GM12864 (cell line): ENCODE data around the gene PCDHGB1.
"Not testable (repeated sequence)": the region's sequence is repeated elsewhere in the genome, so short reads cannot be mapped to it uniquely, and the experiment has no call there.

Experiments used
- DNase-seq: peaks from one replicate; pipeline ENCODE4 v3.0.0-alpha.2; 2011; ENCODE audit warnings: low read depth
- H3K4me3 ChIP-seq: 2 replicates; pipeline ENCODE4 v1.5.1; 2011; ENCODE audit warnings: mild to moderate bottlenecking, low read depth, low read length, control low read depth
- TF ChIP-seq, protein P1 (sequence below): IDR thresholded peaks from 2 replicates; pipeline ENCODE4 v1.5.1; 2011; ENCODE audit warnings: low read depth, mild to moderate bottlenecking, moderate library complexity, low read length, control low read depth, inconsistent platforms; ENCODE audit errors: missing control alignments

The PCDHGB1 gene

DNA sequence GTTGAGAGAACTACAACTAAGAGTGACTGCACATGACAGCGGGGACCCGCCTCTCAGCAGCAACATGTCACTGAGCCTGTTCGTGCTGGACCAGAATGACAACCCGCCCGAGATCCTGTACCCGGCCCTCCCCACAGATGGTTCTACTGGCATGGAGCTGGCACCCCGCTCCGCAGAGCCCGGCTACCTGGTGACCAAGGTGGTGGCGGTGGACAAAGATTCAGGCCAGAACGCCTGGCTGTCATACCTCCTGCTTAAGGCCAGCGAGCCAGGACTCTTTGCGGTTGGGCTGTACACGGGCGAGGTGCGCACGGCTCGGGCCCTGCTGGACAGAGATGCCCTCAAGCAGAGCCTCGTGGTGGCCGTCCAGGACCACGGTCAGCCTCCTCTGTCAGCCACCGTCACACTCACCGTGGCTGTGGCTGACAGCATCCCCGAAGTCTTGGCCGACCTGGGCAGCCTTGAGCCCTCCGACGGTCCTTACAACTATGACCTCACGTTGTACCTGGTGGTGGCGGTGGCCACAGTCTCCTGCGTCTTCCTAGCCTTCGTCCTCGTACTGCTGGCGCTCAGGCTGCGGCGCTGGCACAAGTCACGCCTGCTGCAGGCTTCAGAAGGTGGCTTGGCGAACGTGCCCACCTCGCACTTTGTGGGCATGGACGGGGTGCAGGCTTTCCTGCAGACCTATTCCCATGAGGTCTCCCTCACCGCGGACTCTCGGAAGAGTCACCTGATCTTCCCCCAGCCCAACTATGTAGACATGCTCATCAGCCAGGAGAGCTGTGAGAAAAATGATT lies 34.8 kb downstream of the PCDHGB1 start:
- no peak for DNase-seq
- TF ChIP-seq, protein P1, sequence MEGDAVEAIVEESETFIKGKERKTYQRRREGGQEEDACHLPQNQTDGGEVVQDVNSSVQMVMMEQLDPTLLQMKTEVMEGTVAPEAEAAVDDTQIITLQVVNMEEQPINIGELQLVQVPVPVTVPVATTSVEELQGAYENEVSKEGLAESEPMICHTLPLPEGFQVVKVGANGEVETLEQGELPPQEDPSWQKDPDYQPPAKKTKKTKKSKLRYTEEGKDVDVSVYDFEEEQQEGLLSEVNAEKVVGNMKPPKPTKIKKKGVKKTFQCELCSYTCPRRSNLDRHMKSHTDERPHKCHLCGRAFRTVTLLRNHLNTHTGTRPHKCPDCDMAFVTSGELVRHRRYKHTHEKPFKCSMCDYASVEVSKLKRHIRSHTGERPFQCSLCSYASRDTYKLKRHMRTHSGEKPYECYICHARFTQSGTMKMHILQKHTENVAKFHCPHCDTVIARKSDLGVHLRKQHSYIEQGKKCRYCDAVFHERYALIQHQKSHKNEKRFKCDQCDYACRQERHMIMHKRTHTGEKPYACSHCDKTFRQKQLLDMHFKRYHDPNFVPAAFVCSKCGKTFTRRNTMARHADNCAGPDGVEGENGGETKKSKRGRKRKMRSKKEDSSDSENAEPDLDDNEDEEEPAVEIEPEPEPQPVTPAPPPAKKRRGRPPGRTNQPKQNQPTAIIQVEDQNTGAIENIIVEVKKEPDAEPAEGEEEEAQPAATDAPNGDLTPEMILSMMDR, result no peak
- H3K4me3 ChIP-seq, result no peak overlapping the region

DNA sequence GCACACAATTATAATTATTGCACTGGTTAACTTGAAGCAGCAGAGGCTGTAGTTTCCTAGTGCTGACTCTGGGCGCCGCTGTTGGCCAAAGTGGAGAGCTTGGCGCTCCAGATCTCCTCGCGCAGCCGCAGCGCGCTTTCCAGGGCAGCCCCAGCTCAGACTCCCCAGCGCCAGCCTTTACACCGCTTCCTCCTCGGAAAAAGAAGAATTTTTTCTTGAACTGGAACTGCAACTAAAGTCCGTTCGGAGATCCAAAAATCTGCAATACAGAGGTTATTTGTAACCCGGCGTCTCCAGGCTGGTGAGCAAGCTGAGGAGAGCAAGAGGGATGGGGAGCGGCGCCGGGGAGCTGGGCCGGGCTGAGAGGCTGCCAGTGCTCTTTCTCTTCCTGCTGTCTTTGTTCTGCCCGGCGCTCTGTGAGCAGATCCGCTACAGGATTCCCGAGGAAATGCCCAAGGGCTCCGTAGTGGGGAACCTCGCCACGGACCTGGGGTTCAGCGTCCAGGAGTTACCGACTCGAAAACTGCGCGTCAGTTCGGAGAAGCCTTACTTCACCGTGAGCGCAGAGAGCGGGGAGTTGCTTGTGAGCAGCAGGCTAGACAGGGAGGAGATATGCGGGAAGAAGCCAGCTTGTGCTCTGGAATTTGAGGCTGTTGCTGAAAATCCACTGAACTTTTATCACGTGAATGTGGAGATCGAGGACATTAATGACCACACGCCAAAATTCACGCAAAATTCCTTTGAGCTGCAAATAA lies 37.8 kb downstream of the PCDHGB1 start, which contains the start of gene PCDHGB4:
PCDHGB4 (plus strand) TSS at position 142 of the 755 bp plus-strand sequence; CDS start at position 329, 187 bp downstream.
- DNase-seq, H3K4me3 ChIP-seq: not testable (repeated sequence)

DNA sequence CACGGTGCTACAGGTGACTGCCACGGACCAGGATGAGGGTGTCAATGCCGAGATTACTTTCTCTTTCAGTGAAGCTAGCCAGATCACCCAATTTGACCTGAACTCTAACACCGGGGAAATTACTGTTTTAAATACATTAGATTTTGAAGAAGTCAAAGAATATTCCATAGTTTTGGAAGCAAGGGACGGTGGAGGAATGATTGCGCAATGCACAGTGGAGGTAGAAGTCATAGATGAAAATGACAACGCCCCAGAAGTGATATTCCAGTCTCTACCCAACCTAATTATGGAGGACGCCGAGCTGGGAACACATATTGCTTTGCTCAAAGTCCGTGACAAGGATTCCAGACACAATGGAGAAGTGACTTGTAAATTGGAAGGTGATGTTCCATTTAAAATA lies 38.8 kb downstream of the PCDHGB1 start:
- DNase-seq, result no peak
- H3K4me3 ChIP-seq, result no peak overlapping the region
- TF ChIP-seq, protein P1, result no peak

DNA sequence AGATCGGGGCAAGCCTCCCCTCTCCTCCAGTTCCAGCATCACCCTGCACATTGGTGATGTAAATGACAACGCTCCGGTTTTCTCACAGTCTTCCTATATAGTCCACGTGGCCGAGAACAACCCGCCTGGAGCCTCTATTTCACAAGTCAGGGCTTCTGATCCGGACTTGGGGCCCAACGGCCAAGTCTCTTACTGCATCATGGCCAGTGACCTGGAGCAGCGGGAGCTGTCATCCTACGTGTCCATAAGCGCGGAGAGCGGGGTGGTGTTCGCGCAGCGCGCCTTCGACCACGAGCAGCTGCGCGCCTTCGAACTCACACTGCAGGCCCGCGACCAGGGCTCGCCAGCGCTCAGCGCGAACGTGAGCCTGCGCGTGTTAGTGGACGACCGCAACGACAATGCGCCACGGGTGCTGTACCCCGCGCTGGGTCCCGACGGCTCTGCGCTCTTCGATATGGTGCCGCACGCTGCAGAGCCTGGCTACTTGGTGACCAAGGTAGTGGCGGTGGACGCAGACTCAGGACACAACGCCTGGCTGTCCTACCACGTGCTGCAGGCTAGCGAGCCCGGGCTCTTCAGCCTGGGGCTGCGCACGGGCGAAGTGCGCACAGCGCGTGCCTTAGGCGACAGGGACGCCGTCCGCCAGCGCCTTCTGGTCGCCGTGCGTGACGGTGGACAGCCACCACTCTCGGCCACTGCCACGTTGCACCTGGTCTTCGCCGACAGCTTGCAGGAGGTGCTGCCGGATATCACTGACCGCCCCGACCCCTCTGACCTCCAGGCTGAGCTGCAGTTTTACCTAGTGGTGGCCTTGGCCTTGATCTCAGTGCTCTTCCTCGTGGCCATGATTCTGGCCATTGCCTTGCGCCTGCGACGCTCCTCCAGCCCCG lies 39.5 kb downstream of the PCDHGB1 start:
- DNase-seq, result no peak
- no peak overlapping the region for H3K4me3 ChIP-seq
- TF ChIP-seq, protein P1, result no peak

DNA sequence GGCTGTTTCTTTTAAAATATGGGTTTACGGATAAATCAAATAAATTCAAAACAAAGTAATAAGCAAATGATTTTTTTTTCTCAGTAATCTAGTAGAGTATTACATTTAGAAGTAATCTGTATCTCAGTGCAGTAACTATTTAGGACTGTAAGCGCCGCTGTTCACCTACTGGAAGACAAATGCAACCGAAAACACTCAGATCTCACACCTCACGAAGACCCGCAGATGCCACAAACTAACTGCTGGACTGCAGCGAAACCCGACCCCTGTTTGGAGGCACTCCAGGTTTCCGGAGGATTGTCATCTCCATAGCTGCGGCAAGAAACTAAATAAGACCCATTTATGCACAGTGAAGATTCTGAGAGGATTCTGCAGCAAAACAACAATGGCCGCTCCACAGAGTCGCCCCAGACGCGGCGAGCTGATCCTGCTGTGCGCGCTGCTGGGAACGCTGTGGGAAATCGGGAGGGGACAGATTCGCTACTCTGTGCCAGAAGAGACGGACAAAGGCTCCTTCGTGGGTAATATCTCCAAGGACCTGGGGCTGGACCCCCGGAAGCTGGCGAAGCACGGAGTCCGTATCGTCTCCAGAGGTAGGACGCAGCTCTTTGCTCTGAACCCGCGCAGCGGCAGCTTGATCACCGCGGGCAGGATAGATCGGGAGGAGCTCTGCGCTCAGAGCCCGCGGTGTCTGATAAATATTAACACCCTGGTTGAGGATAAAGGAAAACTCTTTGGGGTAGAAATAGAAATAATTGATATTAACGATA lies 42.7 kb downstream of the PCDHGB1 start, which contains the start of gene PCDHGA8:
PCDHGA8 (plus strand) TSS at position 205 of the 770 bp plus-strand sequence; CDS start at position 386, 181 bp downstream.
- no peak for DNase-seq

DNA sequence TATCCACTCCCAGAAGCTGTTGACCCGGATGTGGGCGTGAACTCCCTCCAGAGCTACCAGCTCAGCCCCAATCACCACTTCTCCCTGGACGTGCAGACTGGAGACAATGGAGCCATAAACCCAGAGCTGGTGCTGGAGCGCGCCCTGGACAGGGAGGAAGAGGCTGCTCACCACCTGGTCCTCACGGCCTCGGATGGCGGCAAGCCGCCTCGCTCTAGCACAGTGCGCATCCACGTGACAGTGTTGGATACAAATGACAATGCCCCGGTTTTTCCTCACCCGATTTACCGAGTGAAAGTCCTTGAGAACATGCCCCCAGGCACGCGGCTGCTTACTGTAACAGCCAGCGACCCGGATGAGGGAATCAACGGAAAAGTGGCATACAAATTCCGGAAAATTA lies 43.4 kb downstream of the PCDHGB1 start:
- DNase-seq, result no peak
- H3K4me3 ChIP-seq, result no peak overlapping the region
- TF ChIP-seq, protein P1, result no peak

More for the DNA sequence above, 42.7 kb downstream of the PCDHGB1 start, which contains the start of gene PCDHGA8:
- H3K4me3 ChIP-seq, result no peak within 1 kb of the TSS
- TF ChIP-seq, protein P1, result peak; percentile 9

DNA sequence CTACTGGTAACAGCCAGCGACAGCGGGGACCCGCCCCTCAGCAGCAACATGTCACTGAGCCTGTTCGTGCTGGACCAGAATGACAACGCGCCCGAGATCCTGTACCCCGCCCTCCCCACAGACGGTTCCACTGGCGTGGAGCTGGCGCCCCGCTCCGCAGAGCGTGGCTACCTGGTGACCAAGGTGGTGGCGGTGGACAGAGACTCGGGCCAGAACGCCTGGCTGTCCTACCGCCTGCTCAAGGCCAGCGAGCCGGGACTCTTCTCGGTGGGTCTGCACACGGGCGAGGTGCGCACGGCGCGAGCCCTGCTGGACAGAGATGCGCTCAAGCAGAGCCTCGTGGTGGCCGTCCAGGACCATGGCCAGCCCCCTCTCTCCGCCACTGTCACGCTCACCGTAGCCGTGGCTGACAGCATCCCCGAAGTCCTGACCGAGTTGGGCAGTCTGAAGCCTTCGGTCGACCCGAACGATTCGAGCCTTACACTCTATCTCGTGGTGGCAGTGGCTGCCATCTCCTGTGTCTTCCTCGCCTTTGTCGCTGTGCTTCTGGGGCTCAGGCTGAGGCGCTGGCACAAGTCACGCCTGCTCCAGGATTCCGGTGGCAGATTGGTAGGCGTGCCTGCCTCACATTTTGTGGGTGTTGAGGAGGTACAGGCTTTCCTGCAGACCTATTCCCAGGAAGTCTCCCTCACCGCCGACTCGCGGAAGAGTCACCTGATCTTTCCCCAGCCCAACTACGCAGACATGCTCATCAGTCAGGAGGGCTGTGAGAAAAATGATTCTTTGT lies 44.7 kb downstream of the PCDHGB1 start:
- H3K4me3 ChIP-seq, DNase-seq: not testable (repeated sequence)
